GM06990 (cell line): Measurements from ENCODE around the gene HEBP2.

Experiments used
- DNase-seq: peaks from one replicate; pipeline ENCODE4 v3.0.0-alpha.2; 2011; ENCODE audit not compliant: insufficient read length; ENCODE audit errors: extremely low read depth
- H3K27me3 ChIP-seq: replicated peaks from 2 replicates; pipeline ENCODE4 v1.6.0; 2011; ENCODE audit warnings: low read length; ENCODE audit not compliant: control insufficient read depth, insufficient read depth
- H3K36me3 ChIP-seq: 2 replicates; pipeline ENCODE4 v1.5.1; 2011; ENCODE audit warnings: low read length; ENCODE audit not compliant: control insufficient read depth, insufficient read depth
- H3K4me3 ChIP-seq: replicated peaks from 2 replicates; pipeline ENCODE4 v1.5.1; 2011; ENCODE audit warnings: low read depth, mild to moderate bottlenecking, control low read depth, low read length
- TF ChIP-seq, protein P1 (sequence below): IDR thresholded peaks from 2 replicates; pipeline ENCODE4 v1.5.1; 2011; ENCODE audit warnings: low read length, control low read depth, mild to moderate bottlenecking, inconsistent platforms; ENCODE audit not compliant: insufficient read depth, poor library complexity, severe bottlenecking

Gene HEBP2

DNA sequence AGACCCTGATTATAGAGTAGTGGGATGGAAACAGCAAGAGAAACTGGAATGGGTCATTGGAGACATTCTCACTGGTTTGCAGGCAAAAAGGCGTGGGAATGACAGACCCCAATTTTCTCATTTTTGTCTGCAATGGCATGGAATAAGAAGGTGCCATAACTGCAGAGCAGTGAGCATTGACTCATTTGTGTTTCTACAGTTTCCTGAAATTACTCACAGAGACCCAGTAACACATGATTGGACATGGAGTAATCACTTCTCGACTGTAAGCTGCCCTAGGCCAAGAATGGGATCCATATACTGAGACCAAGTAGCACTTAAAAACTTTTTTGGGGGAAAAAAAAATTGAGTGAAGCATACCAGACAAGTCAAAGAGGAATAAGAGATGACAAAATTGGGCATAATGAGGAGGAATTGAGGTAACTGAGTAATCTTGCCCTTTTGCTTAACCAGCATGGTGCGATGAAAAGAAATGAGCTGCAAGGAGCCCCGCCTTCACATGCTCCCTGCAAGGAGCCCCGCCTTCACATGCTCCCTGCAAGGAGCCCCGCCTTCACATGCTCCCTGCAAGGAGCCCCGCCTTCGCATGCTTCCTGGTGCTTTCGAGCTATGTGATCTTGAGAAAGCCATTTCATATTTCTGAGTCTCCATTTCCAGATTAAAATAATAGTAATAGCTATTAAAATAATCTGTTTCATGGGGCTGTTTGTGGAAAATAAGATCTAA is 51.1 kb downstream of the HEBP2 start:
- no peak overlapping the region for H3K4me3 ChIP-seq
- H3K36me3 ChIP-seq: no peaks in the 10 kb centered on the region
- TF ChIP-seq, protein P1, sequence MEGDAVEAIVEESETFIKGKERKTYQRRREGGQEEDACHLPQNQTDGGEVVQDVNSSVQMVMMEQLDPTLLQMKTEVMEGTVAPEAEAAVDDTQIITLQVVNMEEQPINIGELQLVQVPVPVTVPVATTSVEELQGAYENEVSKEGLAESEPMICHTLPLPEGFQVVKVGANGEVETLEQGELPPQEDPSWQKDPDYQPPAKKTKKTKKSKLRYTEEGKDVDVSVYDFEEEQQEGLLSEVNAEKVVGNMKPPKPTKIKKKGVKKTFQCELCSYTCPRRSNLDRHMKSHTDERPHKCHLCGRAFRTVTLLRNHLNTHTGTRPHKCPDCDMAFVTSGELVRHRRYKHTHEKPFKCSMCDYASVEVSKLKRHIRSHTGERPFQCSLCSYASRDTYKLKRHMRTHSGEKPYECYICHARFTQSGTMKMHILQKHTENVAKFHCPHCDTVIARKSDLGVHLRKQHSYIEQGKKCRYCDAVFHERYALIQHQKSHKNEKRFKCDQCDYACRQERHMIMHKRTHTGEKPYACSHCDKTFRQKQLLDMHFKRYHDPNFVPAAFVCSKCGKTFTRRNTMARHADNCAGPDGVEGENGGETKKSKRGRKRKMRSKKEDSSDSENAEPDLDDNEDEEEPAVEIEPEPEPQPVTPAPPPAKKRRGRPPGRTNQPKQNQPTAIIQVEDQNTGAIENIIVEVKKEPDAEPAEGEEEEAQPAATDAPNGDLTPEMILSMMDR: no peak
- H3K27me3 ChIP-seq: no peaks in the 10 kb centered on the region; the same call in 1 of the 2 replicates
- DNase-seq: peak; percentile 53

DNA sequence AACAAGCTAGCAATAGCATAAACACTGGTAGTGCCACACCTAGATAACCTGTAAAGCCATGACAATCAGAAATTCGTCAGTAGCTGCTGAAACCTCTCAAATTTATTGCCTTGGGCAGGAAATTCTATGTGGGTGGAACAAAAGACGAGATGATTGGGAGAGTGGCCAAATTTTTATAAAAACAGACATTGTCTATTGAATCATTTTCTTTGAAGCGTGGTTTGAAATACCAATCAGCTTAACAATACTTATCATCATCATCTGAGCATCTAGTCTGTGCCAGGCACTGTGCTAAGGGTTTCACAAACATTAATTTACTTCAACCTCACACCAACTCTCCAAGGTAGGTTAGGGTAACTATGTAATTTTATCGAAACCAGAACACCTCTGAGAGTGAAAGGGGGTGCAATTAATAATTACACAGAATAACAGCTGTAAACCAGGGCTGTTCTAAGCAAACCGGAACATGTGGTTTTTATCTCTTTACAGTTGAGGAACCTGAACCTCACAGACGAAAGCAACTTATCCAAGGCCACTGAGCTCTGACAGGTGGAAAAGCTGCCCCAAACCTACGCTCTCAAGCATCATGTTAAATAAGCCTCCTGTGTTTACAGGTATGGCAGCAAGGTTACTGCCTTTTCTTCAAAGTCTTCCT is 51.9 kb downstream of the HEBP2 start:
- DNase-seq: peak; percentile 64
- no peak overlapping the region for H3K4me3 ChIP-seq
- H3K27me3 ChIP-seq: no peaks in the 10 kb centered on the region
- TF ChIP-seq, protein P1: no peak
- H3K36me3 ChIP-seq: no peaks in the 10 kb centered on the region

DNA sequence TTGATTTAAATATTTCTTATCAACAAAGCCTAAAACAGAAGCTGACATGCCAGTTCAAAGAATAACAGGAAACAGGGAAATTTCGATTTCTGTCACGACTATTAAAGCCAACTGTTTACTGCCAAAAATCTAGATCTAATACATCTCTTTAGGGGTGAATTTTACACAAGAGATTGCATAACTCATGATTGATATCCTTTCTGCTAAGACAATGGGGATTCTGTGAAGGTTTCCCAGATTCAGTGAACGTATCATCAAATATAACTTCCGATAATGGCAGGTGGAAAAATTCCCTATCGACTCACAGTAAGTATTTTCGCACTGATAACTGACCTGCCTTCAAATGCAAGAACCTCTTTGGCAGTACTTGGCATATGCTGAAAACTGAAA is 52.4 kb downstream of the HEBP2 start:
- no peaks in the 10 kb centered on the region for H3K36me3 ChIP-seq
- DNase-seq: no peak
- TF ChIP-seq, protein P1: no peak

DNA sequence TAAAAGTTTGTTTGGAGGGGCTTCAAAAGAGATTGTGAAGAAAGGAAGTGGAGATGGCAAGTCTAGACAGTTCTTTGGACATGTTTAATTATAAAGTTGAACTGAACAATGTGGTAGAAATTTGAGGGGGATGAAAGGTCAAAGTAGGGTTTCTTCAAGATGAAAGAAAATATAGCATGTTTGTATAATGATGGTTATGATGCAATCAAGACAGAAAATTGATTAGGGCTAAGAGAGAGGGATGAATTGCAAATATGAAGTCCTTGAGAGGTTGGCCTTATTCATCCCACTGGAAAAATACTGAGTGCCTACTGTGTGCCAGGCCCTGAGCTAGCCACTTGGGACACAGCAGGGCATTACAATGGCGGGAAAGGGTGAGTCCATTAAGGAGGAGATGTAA is 57.6 kb downstream of the HEBP2 start:
- DNase-seq: no peak
- Histone ChIP-seq H3K4me3 (no peak overlapping the region), H3K36me3 (no peaks in the 10 kb centered on the region), H3K27me3 (no peaks in the 10 kb centered on the region)
- TF ChIP-seq, protein P1: no peak

More for the DNA sequence above, 52.4 kb downstream of the HEBP2 start:
- Histone ChIP-seq H3K27me3 (no peaks in the 10 kb centered on the region), H3K4me3 (no peak overlapping the region)

DNA sequence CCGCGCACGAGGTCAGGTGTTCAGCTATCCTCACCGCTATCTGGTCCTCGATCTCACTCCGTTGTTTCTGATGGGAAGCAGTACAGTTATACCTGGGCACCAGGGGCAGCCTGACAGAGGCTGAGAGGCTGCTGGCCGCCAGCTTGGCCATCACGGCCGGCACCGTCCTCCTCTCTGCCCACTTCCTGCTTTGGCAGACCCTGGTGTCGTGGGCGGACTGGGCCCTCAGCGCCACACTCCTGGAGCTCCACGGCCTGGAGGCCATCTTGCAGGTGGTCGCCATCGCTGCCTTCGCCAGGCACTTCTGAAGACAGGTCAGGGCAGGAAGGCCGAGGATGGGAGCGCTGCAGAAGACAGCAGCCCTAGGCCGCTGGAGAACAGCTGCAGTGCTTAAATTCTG is 60.1 kb downstream of the HEBP2 start:
- H3K27me3 ChIP-seq: no peaks in the 10 kb centered on the region
- H3K36me3 ChIP-seq: no peaks in the 10 kb centered on the region

More for the DNA sequence above, 60.1 kb downstream of the HEBP2 start:
- TF ChIP-seq, protein P1: no peak
- no peak overlapping the region for H3K4me3 ChIP-seq
- no peak for DNase-seq
